Ramos (cell line): Measurements from ENCODE around the gene GALK1.

Source experiments
- in situ Hi-C: fragments of 300-500 bp; cut with MboI; formaldehyde crosslinking; loops from one replicate; pipeline ENCODE4 v1.14.3; 2022; ENCODE audit warnings: low sequenced_read_pairs; ENCODE audit not compliant: unreplicated experiment

The GALK1 gene

DNA sequence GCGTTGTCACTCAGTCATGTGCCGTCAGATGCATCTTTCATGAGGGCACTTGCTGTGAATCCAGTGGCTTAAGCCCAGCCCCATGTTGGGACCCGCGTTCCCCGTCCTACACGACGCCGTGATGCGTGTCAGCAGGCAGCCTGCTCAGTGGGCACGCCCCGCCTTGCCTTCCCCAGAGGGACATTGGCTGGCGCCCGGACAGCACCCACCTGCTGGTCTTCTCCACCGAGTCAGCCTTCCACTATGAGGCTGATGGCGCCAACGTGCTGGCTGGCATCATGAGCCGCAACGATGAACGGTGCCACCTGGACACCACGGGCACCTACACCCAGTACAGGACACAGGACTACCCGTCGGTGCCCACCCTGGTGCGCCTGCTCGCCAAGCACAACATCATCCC is 34.9 kb downstream of the GALK1 start:
- in situ Hi-C loops = no loop called here

DNA sequence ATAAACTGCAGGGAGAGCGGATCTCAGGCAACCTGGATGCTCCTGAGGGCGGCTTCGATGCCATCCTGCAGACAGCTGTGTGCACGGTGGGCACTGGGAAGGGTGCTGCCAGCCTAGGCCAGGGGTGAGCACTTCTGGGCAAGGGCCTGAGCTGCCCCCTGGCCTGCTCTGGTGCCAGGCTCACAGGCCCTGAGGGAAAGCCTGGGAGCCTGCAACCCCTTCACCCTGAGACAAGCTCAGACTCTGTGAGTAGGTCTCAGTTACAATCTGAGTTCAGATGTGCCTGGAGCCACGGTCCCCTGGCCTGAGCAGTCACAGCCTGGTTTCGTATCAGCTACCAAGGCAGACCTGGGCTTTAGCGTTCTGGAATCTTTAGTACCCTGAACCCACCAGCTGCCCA is 35.6 kb downstream of the GALK1 start:
- in situ Hi-C loops = no loop called here

DNA sequence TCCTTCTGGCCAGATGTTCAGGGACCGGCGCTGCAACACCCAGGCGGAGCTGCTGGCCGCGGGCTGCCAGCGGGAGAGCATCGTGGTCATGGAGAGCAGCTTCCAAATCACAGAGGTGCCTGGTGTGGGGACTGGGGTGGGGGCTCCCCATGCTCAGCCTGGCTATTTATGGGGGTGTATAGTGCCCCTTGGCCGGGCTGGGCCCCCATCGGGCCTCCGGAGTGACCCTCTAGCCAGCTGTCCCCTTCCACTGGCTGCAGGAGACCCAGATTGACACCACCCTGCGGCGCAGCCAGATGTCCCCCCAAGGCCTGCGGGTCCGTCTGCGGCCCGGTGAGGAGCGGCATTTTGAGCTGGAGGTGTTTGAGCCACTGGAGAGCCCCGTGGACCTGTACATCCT is 37.6 kb downstream of the GALK1 start:
- in situ Hi-C loops = no loop called here

DNA sequence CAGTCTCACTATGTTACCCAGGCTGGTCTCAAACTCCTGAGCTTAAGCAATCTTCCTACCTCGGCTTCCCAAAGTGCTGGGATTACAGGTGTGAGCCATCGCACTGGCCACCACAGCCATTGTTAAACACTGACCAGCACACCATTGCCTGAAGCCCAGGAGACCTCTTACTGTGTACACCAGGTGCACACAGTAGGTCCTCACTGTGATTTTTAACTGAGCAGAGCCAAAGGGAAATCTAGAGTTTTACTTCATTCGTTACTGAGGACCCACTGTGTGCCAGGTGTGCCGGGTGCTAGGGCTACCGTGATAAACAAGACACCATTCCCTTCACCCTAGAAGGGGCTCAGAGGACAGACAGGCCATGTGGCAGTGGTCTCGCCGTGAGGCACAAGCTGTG is 39.5 kb downstream of the GALK1 start:
- in situ Hi-C loops = no loop called here

DNA sequence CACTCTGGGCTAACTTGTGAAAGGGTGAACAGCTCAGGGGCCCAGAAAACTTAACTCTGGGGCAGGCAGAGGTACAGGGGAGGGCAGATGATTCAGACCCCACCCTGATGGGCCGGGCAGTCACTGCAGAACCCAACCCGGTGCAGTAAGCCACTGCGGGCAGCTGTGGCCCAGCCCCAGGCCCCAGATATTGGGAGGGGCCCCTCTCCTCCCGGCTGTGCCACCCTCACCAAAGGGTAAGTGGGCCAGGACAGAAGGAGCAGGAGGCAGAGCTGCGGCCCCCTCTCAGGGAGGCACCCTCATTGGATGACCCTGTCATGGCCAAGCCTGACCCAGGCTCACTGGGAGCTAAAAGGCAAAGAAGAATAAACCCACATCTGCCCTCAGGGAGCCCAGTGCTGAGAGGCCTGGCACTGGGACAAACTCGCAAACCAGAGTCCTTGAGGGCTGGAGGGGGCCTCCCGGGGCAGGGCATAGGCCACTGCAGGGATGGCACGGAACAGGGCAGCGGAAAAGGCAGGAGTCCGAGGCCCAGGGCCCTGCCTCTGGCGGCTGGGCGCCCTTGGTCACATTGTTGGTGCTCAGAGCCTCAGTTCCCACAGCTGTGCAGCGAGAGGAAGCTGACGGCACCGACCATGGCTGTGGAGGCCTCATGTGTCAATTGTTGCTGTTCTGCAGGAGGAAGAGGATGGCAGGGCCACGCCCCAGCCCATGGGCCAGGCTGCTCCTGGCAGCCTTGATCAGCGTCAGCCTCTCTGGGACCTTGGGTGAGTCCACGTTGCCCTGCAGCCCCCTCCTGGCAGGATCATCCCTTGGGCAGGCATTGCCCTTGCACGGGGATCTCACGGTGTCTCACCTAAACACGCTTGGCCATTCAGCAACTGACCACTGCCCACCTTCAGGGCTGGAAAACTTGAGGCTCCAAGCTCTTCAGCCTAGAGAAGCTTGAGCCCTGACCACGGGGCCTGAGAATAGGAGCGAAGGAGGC is 40.7 kb downstream of the GALK1 start:
- in situ Hi-C loops = no loop called here

DNA sequence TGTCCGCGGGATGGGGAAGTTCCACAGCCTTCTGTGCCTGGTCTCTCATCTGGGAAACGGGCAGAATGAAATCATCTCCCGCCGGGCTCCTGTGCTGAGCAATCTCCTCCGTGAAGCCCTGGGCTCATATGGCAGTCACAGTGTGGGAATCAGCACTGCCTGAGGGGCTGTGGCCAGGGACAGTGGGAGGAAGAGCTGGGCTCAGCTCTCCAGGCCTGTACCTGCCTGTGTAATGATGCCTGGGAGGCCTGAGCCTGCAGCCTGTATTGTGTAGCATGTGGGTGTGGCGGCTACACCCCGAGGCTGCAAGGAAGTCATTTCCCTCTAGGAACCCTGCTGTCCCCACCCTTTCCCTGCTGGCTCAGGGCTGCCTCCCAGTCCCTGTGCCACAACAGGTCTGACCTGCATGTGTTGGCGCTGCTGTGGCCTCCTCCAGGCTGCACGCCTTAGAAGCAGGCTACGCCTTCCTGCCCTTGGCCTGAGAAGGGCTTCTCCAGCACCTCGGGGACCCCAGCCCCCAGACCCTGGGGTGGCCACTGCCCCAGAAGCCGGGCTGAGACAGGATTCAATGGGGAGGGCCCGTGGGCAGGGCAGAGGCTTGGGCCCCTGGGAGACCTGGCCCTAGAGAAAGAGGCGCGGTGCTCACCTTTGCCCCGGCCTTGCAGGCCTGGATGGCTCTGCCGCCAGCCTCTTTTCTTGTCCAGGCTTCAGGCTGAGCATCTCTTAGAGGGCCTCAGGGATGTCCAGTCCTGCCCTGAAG is 41.6 kb downstream of the GALK1 start:
- in situ Hi-C loops = no loop called here

DNA sequence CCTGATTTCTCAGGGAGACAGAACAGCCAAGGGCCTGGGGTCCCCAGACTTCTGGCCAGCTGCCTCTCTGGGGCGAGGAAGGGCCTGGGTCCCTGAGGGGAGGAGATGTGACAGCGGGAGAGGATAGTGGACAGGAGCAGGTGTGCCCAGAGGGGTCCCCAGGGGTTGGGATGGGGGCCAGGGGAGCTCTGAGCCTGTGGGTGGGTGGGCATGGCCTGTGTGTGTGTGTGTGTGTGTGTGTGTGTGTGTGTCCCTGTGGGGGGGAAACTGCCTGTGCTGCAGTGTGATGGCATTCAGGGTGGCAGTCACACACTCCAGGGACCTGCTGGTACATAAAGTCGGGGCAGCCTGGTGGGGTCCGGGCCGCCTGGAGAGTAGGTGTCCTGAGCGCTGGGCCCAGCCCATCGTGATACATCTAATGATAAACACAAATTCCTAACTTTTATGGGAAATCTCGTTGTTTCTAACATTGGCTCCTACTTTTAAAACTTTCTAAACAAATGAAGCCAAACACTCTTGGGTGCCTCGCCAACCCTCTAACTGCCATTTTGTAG is 42.4 kb downstream of the GALK1 start:
- in situ Hi-C loops = no loop called here

DNA sequence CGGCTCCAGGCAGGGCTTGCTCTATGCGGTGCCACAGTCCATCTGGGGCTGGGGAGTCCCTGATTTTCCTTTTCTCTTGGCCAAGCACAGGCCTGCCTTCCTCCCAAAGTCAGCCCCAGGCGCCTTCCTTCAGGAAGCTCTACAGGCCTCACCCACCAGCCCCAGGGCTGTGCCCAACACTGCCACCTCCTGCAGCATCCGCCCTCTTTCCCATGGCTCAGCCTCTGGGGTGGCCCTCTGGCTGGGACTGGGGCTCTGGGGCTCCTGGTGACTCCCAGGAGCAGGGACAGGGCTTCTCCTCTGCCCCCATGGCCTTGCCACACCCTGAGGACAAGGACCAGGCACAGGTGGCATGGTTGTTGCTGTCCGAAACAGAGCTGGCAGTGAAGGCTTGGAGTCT is 42.9 kb downstream of the GALK1 start:
- in situ Hi-C loops = no loop called here

DNA sequence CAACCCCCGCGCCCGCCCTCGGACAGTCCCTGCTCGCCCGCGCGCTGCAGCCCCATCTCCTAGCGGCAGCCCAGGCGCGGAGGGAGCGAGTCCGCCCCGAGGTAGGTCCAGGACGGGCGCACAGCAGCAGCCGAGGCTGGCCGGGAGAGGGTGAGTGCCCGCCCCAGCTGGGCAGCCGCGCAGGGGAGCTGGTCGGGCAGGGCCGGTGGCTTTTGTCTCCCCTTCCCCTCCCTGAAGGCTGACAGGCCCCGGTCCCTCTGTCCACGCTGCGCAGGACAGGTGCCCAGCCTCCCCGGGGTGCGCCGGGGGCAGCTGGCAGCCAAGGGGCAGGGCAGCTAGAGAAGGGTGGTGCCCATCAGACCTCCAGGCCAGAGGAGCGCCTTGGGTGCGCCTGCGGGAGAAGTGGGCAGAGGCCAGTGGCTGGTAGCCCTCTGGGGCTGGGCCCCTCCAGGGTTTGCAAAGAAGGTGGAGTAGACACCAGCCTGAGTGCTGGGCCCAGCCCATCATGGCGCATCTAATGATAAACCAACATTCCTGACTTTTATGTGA is 43.5 kb downstream of the GALK1 start:
- in situ Hi-C loops = no loop called here

DNA sequence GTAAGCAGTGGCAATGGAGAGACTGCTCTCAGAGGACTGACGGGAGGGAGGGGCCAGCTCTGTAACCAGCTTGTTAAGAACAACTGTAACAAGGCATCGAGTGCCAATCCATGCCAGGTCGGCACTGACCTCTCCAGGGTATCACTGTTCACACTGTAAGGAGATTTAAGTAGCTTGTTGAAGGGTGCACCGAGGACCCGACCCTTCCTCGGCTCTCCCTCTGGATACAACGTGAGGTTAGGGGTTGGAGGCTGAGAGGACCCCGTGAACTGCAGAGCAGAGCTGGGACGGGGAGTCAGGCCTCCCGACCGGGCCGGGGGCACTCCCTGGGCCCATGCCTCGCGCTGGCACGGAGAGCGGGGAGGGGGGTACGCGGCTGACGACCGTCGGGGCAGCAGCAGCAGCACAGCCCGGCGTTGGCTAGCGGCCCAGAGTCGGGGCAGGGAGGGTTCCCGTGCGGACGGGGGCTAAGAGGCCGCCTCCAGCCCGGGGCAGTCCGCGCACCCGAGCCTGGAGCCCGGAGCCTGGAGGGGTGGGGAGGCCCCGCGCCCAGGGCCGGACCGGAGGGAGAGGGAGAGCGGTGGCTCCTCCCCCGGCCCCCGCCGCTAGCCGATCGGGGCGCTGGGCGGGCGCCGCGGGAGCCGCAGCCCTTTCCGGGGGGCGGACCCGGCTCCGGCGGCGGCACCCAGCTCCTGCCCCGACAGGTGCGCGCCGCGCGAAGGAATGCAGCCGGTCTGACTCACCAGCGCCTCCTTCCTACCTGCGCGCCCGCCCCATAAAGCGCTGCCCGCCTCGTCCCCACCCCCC is 44.1 kb downstream of the GALK1 start, which contains the start of gene ITGB4:
Gene ITGB4, plus strand, starts transcription at position 804 of the 807 bp plus-strand sequence. CDS start 3,245 bp downstream, outside the sequence.
- in situ Hi-C loops = no loop called here

DNA sequence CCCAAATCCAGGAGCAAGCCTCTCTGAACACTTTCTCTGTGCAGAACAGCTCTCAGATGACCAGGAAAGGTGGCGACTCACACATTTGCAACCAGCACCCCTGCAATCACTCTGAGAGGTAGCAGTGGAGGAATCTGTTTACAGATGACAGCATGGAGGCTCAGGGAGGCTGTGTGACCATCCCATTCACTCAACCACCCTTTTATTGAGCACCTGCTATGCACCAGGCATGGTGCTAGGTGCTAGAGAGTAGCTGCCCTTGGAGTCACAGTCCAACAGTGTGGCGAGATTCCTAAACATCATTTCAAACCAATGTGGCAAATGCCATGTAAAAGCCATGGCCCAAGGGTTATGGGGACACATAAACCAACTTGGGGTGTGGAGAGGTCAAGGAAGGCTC is 45.3 kb downstream of the GALK1 start:
- in situ Hi-C loops = no loop called here

DNA sequence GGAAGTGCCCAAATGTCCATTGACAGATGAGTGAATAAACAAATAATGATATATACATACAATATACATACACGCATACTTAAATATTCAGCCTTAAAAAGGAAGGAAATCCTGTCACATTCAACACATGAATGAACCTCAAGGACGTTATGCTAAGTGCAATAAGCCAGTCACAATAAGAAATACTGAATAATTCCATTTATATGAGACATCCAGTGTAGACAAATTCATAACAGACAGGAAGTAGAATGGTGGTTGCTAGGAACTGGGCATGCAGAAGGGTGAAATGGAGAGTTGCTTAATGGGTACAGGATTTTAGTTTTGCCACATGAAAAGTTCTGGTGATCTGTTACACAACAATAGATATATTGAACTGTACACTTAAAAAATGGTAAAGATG is 52.5 kb downstream of the GALK1 start:
- in situ Hi-C loops = no loop called here
